HFFc6 (cell line): ENCODE data around the gene DCTD. TPM values are rescaled to one million over a fixed set of nuclear protein-coding genes. Genes with fewer than 3 reads are reported as not detected.

Experiments
- DNase-seq: peaks from one replicate; pipeline ENCODE4 v3.0.0-alpha.2; 2018
- H3K27ac Mint-ChIP-seq: 2 replicates; pipeline ENCODE4 v1.8.0; 2020; ENCODE audit warnings: mild to moderate bottlenecking, mixed read lengths
- H3K27me3 Mint-ChIP-seq: 2 replicates; pipeline ENCODE4 v1.8.0; 2021; ENCODE audit warnings: mild to moderate bottlenecking, moderate library complexity, mixed read lengths; ENCODE audit not compliant: insufficient read depth
- H3K36me3 Mint-ChIP-seq: 2 replicates; pipeline ENCODE4 v1.8.0; 2021; ENCODE audit warnings: low read depth, mixed read lengths
- H3K4me1 Mint-ChIP-seq: 2 replicates; pipeline ENCODE4 v1.8.0; 2020; ENCODE audit warnings: low read depth, mixed read lengths
- H3K4me3 Mint-ChIP-seq: 2 replicates; pipeline ENCODE4 v1.8.0; 2020; ENCODE audit warnings: mild to moderate bottlenecking, moderate library complexity, mixed read lengths
- H3K9me3 Mint-ChIP-seq: 2 replicates; pipeline ENCODE4 v1.8.0; 2020; ENCODE audit warnings: mild to moderate bottlenecking, mixed read lengths
- total RNA-seq, 6 experiments: library from RNA; stranded (reverse); fragmentation: NEBNext Ultra II Directional; extraction: Animal tissue kit (Norgen Biotek cat#: 25700); gene quantifications; 2 replicates in 1 of 6; 3 replicates in 5 of 6; pipeline ENCODE4 v1.2.3, GENCODE V29; 2021
- TF ChIP-seq, protein P1 (sequence below): fragments of 200-600 bp; sonication (generic); IDR thresholded peaks from 2 replicates; pipeline ENCODE4 v1.5.0; 2021; ENCODE audit warnings: antibody characterized with exemption, mild to moderate bottlenecking

Gene DCTD
- total RNA-seq, 6 experiments from 2014 or later = 160 to 197 (median 171) TPM

- Mint-ChIP-seq H3K27ac (no peak overlapping the region), H3K4me1 (no peaks in the 10 kb centered on the region), H3K36me3 (peaks cover 24% of the 10 kb centered on the region; the same call in 1 of the 2 replicates), H3K4me3 (no peak overlapping the region), H3K9me3 (no peaks in the 10 kb centered on the region), H3K27me3 (no peaks in the 10 kb centered on the region; the same call in none of the 2 replicates)
- DNase-seq = no peak
- TF ChIP-seq, protein P1, sequence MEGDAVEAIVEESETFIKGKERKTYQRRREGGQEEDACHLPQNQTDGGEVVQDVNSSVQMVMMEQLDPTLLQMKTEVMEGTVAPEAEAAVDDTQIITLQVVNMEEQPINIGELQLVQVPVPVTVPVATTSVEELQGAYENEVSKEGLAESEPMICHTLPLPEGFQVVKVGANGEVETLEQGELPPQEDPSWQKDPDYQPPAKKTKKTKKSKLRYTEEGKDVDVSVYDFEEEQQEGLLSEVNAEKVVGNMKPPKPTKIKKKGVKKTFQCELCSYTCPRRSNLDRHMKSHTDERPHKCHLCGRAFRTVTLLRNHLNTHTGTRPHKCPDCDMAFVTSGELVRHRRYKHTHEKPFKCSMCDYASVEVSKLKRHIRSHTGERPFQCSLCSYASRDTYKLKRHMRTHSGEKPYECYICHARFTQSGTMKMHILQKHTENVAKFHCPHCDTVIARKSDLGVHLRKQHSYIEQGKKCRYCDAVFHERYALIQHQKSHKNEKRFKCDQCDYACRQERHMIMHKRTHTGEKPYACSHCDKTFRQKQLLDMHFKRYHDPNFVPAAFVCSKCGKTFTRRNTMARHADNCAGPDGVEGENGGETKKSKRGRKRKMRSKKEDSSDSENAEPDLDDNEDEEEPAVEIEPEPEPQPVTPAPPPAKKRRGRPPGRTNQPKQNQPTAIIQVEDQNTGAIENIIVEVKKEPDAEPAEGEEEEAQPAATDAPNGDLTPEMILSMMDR = no peak
Observed at GRCh38 chr4:182874797-182875345, 42.3 kb downstream of the DCTD start.

DNA sequence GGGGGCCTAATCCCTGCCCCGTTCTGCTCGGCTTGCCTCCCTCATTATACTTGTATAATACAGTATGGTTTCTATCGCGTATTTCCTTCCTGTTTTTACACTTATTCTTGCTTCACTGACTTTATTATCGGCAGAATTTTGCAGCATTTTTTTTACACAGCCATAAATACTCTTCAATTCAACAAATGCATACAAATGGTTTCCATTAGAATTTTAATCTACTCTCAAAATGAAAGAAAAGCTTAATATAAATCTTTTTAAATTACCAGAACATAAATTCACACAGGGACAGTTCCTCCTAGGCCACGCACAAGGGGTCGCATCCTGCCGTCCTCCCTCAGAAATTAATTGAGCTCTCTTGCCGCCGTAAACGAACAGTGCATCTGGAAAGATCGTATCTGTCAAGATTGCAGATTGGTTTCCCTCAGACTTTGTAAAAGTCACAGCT lies 42.9 kb downstream of the DCTD start:
- no peaks in the 10 kb centered on the region for H3K4me1 Mint-ChIP-seq
- TF ChIP-seq, protein P1 = no peak

DNA sequence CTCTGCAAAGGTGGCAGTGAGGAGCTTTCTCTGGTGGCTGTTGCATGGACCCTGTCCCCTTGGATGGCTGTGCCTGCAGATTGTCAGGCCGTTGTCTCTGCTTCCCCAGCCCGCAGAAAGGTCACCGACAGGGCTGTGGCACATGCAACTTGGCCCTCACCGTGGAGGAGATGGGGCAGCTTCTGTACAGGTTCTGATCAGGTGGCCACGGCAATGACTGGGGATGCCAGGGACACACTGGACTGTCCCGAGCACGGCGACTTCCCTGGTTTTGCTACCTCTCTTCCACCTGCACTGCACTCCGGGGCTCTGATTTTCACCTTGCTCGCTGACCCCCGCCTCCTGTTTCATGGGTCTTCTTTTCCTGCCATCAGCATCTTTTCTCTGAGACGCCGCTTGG lies 43.5 kb downstream of the DCTD start:
- no peaks in the 10 kb centered on the region; the same call in none of the 2 replicates for H3K27me3 Mint-ChIP-seq
- TF ChIP-seq, protein P1 = no peak
- H3K9me3 Mint-ChIP-seq = no peaks in the 10 kb centered on the region
- H3K36me3 Mint-ChIP-seq = peaks cover 24% of the 10 kb centered on the region; the same call in 1 of the 2 replicates
- no peak for DNase-seq
- no peak overlapping the region for H3K4me3 Mint-ChIP-seq
- no peaks in the 10 kb centered on the region for H3K4me1 Mint-ChIP-seq
- no peak overlapping the region for H3K27ac Mint-ChIP-seq

More for the DNA sequence above, 42.9 kb downstream of the DCTD start:
- no peak overlapping the region for H3K27ac Mint-ChIP-seq
- no peak overlapping the region for H3K4me3 Mint-ChIP-seq
- no peaks in the 10 kb centered on the region; the same call in none of the 2 replicates for H3K27me3 Mint-ChIP-seq
- peaks cover 24% of the 10 kb centered on the region; the same call in 1 of the 2 replicates for H3K36me3 Mint-ChIP-seq
- DNase-seq = no peak
- H3K9me3 Mint-ChIP-seq = no peaks in the 10 kb centered on the region

DNA sequence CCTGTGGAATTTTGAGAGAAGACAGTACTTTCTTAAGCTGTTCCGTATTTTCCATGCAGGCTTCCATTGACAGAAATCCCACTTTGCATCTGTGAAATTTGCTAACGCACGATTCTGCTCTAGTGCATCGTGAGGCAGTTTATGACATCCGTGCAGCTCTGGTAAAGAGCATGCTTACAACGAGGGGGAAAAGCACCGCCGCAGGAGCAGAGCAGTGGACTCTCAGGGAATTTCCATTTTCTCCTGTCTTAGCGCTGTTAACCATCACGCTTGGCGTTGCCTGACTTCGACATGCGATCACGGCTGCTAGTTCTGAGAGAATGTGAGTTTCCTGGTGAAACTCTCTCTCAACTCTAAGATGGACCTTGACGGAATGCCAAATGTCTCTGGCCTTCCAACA lies 43.9 kb downstream of the DCTD start:
- H3K9me3 Mint-ChIP-seq = no peaks in the 10 kb centered on the region
- H3K36me3 Mint-ChIP-seq = peaks cover 24% of the 10 kb centered on the region; the same call in 1 of the 2 replicates
- no peaks in the 10 kb centered on the region for H3K4me1 Mint-ChIP-seq
- TF ChIP-seq, protein P1 = no peak
- H3K27me3 Mint-ChIP-seq = no peaks in the 10 kb centered on the region; the same call in 1 of the 2 replicates
- no peak overlapping the region for H3K27ac Mint-ChIP-seq
- H3K4me3 Mint-ChIP-seq = no peak overlapping the region
- DNase-seq = no peak

DNA sequence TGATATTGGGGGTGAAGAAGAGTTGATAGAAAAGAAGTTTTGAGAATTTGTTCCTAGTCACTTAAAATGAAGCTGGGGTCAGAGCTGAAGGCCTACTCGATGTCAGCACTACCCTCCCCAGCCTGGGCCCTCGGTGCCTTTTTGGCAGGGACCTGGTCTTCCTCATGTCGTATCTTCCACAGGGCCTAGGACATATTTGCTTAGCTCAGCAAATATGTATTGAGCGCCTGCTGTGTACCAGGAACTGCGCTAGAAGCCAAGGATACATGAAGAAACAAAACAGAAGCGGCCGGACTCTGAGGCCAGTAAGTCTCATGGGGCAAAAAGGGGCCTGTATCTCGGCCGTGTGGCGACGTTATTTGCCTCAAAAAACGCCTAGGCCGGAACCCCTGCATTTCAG lies 44.3 kb downstream of the DCTD start:
- TF ChIP-seq, protein P1 = no peak
- Mint-ChIP-seq H3K27me3 (no peaks in the 10 kb centered on the region; the same call in 1 of the 2 replicates), H3K4me1 (no peaks in the 10 kb centered on the region), H3K27ac (no peak overlapping the region), H3K9me3 (no peaks in the 10 kb centered on the region), H3K36me3 (peaks cover 24% of the 10 kb centered on the region; the same call in 1 of the 2 replicates), H3K4me3 (no peak overlapping the region)
- DNase-seq = no peak
